Measurements from ENCODE around the gene UFSP1.
"Not testable (repeated sequence)": the region's sequence is repeated elsewhere in the genome, so short reads cannot be mapped to it uniquely, and the experiment has no call there.

UFSP1 gene
- 1.0 to 1.9 (median 1.2) reads per million in 3 donors for total RNA-seq

- Histone ChIP-seq H3K4me3 (ENCODE audit: insufficient read depth, low read depth, low read length, poor library complexity, severe bottlenecking) (peak within 1 kb of the TSS; percentile 66), H3K36me3 (ENCODE audit: control insufficient read depth, insufficient read depth, low read length) (peaks cover 32% of the 10 kb centered on the region), H3K27ac (ENCODE audit: insufficient read depth, low read length, poor library complexity, severe bottlenecking) (peak within 1 kb of the TSS; percentile 66), H3K27me3 (replicated peaks; ENCODE audit: control insufficient read depth, insufficient read depth, low read length, poor library complexity, severe bottlenecking) (peaks cover 11% of the 10 kb centered on the region), H3K9me3 (ENCODE audit: control insufficient read depth, low read length) (no peaks in the 10 kb centered on the region), H3K4me1 (ENCODE audit: control insufficient read depth, insufficient read depth, low read length, poor library complexity, severe bottlenecking) (peaks cover 36% of the 10 kb centered on the region)
- DNase-seq = no peak
Measured at GRCh38 chr7:100888988-100889750, at the start of gene UFSP1. Gene UFSP1, minus strand, starts transcription at chr7:100889715. Its CDS starts 444 bp downstream, at chr7:100889271.

DNA sequence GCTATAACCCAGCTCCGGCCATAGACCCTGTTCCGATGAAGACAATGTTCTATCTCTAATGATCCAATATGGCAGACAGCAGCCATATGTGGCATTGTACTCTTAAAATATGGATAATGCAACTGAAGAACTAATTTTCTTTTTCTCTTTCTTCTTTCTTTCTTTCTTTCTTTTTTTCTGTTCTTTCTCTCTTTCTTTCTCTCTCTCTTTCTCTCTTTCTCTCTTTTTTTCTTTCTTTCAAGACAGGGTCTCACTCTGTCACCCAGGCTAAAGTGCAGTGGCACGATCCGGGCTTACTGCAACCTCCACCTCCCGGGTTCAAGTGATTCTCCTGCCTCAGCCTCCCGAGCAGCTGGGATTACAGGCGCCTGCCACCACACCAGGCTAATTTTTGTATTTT lies 46.7 kb upstream of the UFSP1 start:
- not testable (repeated sequence) for DNase-seq; H3K4me1 ChIP-seq (ENCODE audit: control insufficient read depth, insufficient read depth, low read length, poor library complexity, severe bottlenecking); H3K36me3 ChIP-seq (ENCODE audit: control insufficient read depth, insufficient read depth, low read length); H3K9me3 ChIP-seq (ENCODE audit: control insufficient read depth, low read length); H3K27me3 ChIP-seq (replicated peaks; ENCODE audit: control insufficient read depth, insufficient read depth, low read length, poor library complexity, severe bottlenecking); H3K27ac ChIP-seq (ENCODE audit: insufficient read depth, low read length, poor library complexity, severe bottlenecking); H3K4me3 ChIP-seq (ENCODE audit: insufficient read depth, low read depth, low read length, poor library complexity, severe bottlenecking)

DNA sequence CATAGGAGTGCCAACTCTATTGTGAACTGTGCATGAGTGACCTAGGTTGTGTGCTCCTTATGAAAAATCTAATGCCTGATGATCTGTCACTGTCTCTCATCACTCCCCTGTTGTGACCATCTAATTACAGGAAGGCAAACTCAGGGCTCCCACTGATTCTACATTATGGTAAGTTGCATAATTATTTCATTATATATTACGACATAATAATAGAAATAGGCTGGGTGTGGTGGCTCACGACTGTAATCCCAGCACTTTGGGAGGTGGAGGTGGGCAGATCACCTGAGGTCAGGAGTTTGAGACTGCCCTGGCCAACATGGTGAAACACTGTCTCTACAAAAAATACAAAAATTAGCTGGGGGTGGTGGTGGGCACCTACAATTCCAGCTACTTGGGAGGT lies 45.9 kb upstream of the UFSP1 start:
- not testable (repeated sequence) for DNase-seq; H3K4me1 ChIP-seq (ENCODE audit: control insufficient read depth, insufficient read depth, low read length, poor library complexity, severe bottlenecking); H3K9me3 ChIP-seq (ENCODE audit: control insufficient read depth, low read length); H3K36me3 ChIP-seq (ENCODE audit: control insufficient read depth, insufficient read depth, low read length); H3K27me3 ChIP-seq (replicated peaks; ENCODE audit: control insufficient read depth, insufficient read depth, low read length, poor library complexity, severe bottlenecking); H3K27ac ChIP-seq (ENCODE audit: insufficient read depth, low read length, poor library complexity, severe bottlenecking); H3K4me3 ChIP-seq (ENCODE audit: insufficient read depth, low read depth, low read length, poor library complexity, severe bottlenecking)

DNA sequence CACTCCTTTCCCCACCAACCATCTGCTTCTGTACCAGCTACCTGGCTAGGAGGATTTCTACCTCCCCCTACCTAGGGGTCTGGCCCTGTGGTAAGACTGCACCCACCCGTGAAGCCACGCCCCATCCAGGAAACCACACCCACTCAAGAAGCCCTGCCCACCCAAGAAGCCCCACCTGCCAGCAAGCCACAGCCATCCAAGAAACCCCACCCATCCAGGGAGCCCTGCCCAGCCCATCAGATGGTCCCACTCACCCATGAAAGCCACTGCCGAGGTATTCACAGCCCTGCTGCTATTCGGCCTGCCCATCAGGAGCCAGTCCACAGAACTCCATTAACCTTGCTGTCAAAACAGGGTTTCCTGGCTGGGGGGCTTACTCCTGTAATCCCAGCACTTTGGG lies 44.2 kb upstream of the UFSP1 start:
- Histone ChIP-seq H3K4me1 (ENCODE audit: control insufficient read depth, insufficient read depth, low read length, poor library complexity, severe bottlenecking) (no peaks in the 10 kb centered on the region), H3K4me3 (ENCODE audit: insufficient read depth, low read depth, low read length, poor library complexity, severe bottlenecking) (no peak overlapping the region), H3K27me3 (replicated peaks; ENCODE audit: control insufficient read depth, insufficient read depth, low read length, poor library complexity, severe bottlenecking) (no peaks in the 10 kb centered on the region), H3K9me3 (ENCODE audit: control insufficient read depth, low read length) (no peaks in the 10 kb centered on the region), H3K27ac (ENCODE audit: insufficient read depth, low read length, poor library complexity, severe bottlenecking) (no peak overlapping the region), H3K36me3 (ENCODE audit: control insufficient read depth, insufficient read depth, low read length) (no peaks in the 10 kb centered on the region)
- DNase-seq = no peak

- Histone ChIP-seq H3K36me3 (ENCODE audit: control insufficient read depth, insufficient read depth, low read length) (no peaks in the 10 kb centered on the region), H3K4me1 (ENCODE audit: control insufficient read depth, insufficient read depth, low read length, poor library complexity, severe bottlenecking) (no peaks in the 10 kb centered on the region), H3K27ac (ENCODE audit: insufficient read depth, low read length, poor library complexity, severe bottlenecking) (no peak overlapping the region), H3K9me3 (ENCODE audit: control insufficient read depth, low read length) (no peaks in the 10 kb centered on the region), H3K27me3 (replicated peaks; ENCODE audit: control insufficient read depth, insufficient read depth, low read length, poor library complexity, severe bottlenecking) (no peaks in the 10 kb centered on the region), H3K4me3 (ENCODE audit: insufficient read depth, low read depth, low read length, poor library complexity, severe bottlenecking) (no peak overlapping the region)
- no peak for DNase-seq
Measured at GRCh38 chr7:100929808-100930174, 40.3 kb upstream of the UFSP1 start.

- H3K27me3 ChIP-seq (replicated peaks; ENCODE audit: control insufficient read depth, insufficient read depth, low read length, poor library complexity, severe bottlenecking); H3K9me3 ChIP-seq (ENCODE audit: control insufficient read depth, low read length); H3K27ac ChIP-seq (ENCODE audit: insufficient read depth, low read length, poor library complexity, severe bottlenecking); H3K4me1 ChIP-seq (ENCODE audit: control insufficient read depth, insufficient read depth, low read length, poor library complexity, severe bottlenecking); DNase-seq; H3K36me3 ChIP-seq (ENCODE audit: control insufficient read depth, insufficient read depth, low read length); H3K4me3 ChIP-seq (ENCODE audit: insufficient read depth, low read depth, low read length, poor library complexity, severe bottlenecking): not testable (repeated sequence)
Measured at GRCh38 chr7:100923616-100924015, 34.1 kb upstream of the UFSP1 start.

DNA sequence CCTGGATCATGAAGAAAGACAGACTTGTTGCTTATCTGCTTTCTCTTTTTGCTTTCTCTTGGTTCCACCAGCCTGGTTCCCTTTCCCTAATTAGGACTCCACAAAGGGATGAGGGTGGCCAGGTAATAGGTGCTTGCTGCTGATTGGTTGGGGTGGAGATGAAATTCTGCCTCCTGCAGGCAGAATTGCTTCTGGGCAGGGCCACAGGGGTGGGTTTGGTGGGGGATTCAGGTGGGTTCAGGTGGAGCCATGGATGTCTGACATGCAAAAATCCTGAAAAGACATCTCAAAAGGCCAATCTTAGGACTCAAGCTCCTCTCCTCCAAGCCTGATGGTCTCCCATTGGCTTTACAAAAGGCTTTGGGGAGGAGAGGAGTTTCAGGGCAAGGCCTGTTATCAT lies 31.5 kb upstream of the UFSP1 start:
- H3K9me3 ChIP-seq (ENCODE audit: control insufficient read depth, low read length) = no peaks in the 10 kb centered on the region
- no peaks in the 10 kb centered on the region for H3K4me1 ChIP-seq (ENCODE audit: control insufficient read depth, insufficient read depth, low read length, poor library complexity, severe bottlenecking)
- no peaks in the 10 kb centered on the region for H3K27me3 ChIP-seq (replicated peaks; ENCODE audit: control insufficient read depth, insufficient read depth, low read length, poor library complexity, severe bottlenecking)
- H3K27ac ChIP-seq (ENCODE audit: insufficient read depth, low read length, poor library complexity, severe bottlenecking) = no peak overlapping the region
- H3K4me3 ChIP-seq (ENCODE audit: insufficient read depth, low read depth, low read length, poor library complexity, severe bottlenecking) = no peak overlapping the region
- no peak for DNase-seq
- H3K36me3 ChIP-seq (ENCODE audit: control insufficient read depth, insufficient read depth, low read length) = no peaks in the 10 kb centered on the region

- not testable (repeated sequence) for H3K27me3 ChIP-seq (replicated peaks; ENCODE audit: control insufficient read depth, insufficient read depth, low read length, poor library complexity, severe bottlenecking); H3K9me3 ChIP-seq (ENCODE audit: control insufficient read depth, low read length); H3K27ac ChIP-seq (ENCODE audit: insufficient read depth, low read length, poor library complexity, severe bottlenecking); H3K4me1 ChIP-seq (ENCODE audit: control insufficient read depth, insufficient read depth, low read length, poor library complexity, severe bottlenecking); H3K4me3 ChIP-seq (ENCODE audit: insufficient read depth, low read depth, low read length, poor library complexity, severe bottlenecking); H3K36me3 ChIP-seq (ENCODE audit: control insufficient read depth, insufficient read depth, low read length); DNase-seq
Measured at GRCh38 chr7:100919779-100920437, 30.4 kb upstream of the UFSP1 start.

DNA sequence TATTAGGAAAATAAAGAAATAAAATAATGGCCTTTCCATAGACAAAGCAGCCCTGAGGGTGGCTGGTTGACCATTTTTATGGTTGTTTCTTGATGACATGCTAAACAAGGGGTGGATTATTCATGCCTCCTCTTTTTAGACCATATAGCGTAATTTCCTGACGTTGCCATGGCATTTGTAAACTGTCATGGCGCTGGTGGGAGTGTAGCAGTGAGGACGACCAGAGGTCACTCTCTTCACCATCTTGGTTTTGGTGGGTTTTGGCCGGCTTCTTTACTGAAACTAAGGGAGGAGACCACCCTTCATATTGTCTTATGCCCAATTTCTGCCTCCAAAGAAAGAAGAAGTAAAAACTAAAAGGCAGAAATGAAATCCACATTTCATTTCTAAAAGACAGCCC lies 29.8 kb upstream of the UFSP1 start:
- DNase-seq; H3K27ac ChIP-seq (ENCODE audit: insufficient read depth, low read length, poor library complexity, severe bottlenecking); H3K4me1 ChIP-seq (ENCODE audit: control insufficient read depth, insufficient read depth, low read length, poor library complexity, severe bottlenecking); H3K27me3 ChIP-seq (replicated peaks; ENCODE audit: control insufficient read depth, insufficient read depth, low read length, poor library complexity, severe bottlenecking); H3K9me3 ChIP-seq (ENCODE audit: control insufficient read depth, low read length); H3K4me3 ChIP-seq (ENCODE audit: insufficient read depth, low read depth, low read length, poor library complexity, severe bottlenecking); H3K36me3 ChIP-seq (ENCODE audit: control insufficient read depth, insufficient read depth, low read length): not testable (repeated sequence)

DNA sequence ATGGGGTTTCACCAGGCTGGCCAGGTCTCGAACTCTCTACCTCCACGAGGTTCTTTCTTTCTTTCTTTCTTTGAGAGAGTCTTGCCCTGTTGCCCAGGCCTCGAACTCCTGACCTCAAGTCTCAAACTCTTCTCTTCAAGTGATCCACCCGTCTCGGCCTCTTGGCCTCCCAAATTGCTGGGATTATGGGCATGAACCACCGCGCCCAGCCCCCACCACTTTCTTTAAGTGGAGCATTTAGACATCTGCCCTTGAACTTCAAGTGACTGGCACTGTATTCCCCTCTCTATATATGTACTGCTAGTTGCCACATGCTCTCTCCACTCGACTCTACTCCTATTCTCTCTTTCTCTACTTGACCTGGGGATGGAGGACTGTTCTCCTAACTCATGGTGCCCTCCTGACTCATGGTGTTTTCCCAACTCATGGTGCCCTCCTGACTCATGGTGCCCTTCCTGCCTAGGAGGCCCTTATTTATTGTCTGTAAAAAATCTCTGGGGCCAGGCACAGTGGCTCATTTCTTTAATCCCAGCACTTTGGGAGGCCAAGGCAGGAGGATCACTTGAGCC lies 25.4 kb upstream of the UFSP1 start:
- Histone ChIP-seq H3K27me3 (replicated peaks; ENCODE audit: control insufficient read depth, insufficient read depth, low read length, poor library complexity, severe bottlenecking) (no peaks in the 10 kb centered on the region), H3K27ac (ENCODE audit: insufficient read depth, low read length, poor library complexity, severe bottlenecking) (no peak overlapping the region), H3K4me3 (ENCODE audit: insufficient read depth, low read depth, low read length, poor library complexity, severe bottlenecking) (no peak overlapping the region), H3K4me1 (ENCODE audit: control insufficient read depth, insufficient read depth, low read length, poor library complexity, severe bottlenecking) (no peaks in the 10 kb centered on the region), H3K9me3 (ENCODE audit: control insufficient read depth, low read length) (no peaks in the 10 kb centered on the region), H3K36me3 (ENCODE audit: control insufficient read depth, insufficient read depth, low read length) (no peaks in the 10 kb centered on the region)
- DNase-seq = no peak

Data from effector memory CD4-positive, alpha-beta T cell (primary cell).